ENCODE data around the gene ADCY7. TPM values are rescaled to one million over a fixed set of nuclear protein-coding genes. Genes with fewer than 3 reads are reported as not detected.

The ADCY7 gene
- total and polyA plus RNA-seq, 2 experiments from 2014 or later, result 3.9 to 4.4 TPM

DNA sequence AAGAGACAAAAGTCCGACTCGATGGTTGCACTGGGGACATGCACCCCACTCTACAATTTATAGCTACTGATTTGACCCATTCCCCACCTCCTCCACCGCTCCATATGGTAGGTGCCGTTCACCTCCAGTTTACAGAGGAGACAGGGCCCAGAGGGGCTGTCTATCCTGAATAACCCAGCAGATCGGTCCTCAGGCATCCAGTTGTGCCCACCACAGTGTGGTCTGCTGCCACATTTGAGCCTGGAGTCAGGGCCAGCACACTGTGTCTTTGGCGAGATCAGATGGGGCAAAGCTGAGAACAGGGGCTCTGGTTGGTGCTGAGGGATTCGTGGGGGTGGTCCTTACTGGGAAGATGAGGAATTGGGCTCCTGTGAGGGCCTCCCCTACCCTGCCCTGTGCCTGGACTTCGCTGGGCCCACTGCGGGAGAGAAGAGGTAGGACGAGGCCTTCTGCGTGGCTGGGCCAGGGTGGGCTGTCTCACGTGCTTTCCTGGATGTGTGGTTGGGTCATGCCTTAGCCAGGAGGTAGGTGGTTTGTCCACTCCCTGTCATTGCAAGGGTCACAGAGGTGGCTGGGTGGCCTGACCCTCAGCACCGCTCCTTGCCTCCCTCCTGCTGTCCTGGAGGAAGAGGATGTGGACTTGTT is 2.8 kb downstream of the ADCY7 start:
- H3K9me3 ChIP-seq (ENCODE audit: low read depth), result no peaks in the 10 kb centered on the region
- DNase-seq (ENCODE audit: low spot score), result no peak
- WGBS (ENCODE audit: low lambda C conversion rate, missing lambda C conversion rate), result 98% methylated on average over 13 of the region's 13 CpGs
- no peaks in the 10 kb centered on the region for H3K9me2 ChIP-seq (replicated peaks; ENCODE audit: insufficient read depth)
- no peaks in the 10 kb centered on the region for H3K36me3 ChIP-seq (replicated peaks; ENCODE audit: insufficient read depth, low read depth)
- no peak overlapping the region for H2AFZ ChIP-seq
- TF ChIP-seq, protein P1, sequence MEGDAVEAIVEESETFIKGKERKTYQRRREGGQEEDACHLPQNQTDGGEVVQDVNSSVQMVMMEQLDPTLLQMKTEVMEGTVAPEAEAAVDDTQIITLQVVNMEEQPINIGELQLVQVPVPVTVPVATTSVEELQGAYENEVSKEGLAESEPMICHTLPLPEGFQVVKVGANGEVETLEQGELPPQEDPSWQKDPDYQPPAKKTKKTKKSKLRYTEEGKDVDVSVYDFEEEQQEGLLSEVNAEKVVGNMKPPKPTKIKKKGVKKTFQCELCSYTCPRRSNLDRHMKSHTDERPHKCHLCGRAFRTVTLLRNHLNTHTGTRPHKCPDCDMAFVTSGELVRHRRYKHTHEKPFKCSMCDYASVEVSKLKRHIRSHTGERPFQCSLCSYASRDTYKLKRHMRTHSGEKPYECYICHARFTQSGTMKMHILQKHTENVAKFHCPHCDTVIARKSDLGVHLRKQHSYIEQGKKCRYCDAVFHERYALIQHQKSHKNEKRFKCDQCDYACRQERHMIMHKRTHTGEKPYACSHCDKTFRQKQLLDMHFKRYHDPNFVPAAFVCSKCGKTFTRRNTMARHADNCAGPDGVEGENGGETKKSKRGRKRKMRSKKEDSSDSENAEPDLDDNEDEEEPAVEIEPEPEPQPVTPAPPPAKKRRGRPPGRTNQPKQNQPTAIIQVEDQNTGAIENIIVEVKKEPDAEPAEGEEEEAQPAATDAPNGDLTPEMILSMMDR (IDR thresholded peaks at IDR 0.05; ENCODE audit: poor library complexity), result no peak
- TF ChIP-seq EZH2phosphoT487 (IDR thresholded peaks at IDR 0.05; ENCODE audit: low read depth, severe bottlenecking, unreplicated experiment) (no peak), EZH2 (IDR thresholded peaks at IDR 0.05; ENCODE audit: borderline replicate concordance) (no peak)
- no peaks in the 10 kb centered on the region for H3K79me2 ChIP-seq
- no peaks in the 10 kb centered on the region for H3K27me3 ChIP-seq
- H3K4me3 ChIP-seq, result no peak overlapping the region
- H3K4me1 ChIP-seq (ENCODE audit: insufficient read depth), result peaks cover 16% of the 10 kb centered on the region
- H4K20me1 ChIP-seq (ENCODE audit: insufficient read depth, poor library complexity, severe bottlenecking), result no peaks in the 10 kb centered on the region
- H3K27ac ChIP-seq, result no peak overlapping the region
- H3K4me2 ChIP-seq, result no peak overlapping the region

DNA sequence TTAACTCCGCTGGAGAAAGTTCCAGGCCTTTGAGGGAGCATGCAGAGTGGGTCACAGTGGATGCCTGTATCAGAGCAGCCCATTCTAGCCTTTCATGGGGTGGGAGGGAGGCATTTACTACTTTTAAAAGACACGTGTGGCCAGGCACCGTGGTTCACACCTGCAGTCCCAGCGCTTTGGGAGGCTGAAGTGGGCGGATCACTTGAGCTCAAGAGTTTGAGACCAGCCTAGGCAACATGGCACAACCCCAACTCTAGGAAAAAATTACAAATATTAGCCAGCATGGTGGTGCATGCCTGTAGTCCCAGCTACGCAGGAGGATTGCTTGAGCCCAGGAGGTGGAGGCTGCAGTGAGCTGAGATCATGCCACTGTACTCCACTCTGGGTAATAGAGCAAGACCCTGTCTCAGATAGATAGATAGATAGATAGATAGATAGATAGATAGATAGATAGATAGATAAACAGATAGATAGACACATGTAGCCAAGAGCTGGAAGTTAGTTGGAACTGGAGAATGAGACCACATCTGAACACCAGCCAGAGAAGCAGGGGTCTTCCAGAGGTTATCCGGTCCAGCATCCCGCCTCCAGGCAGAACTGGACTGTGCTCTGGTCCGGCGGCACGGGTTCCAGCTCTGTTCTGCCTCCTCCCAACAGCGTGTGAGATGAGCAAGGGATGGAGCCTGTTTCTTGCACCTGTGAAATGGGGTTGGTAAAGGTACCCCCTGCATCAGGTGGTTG is 3.6 kb downstream of the ADCY7 start:
- 90% methylated on average over 12 of the region's 12 CpGs for WGBS (ENCODE audit: low lambda C conversion rate, missing lambda C conversion rate)
- TF ChIP-seq, protein P1 (IDR thresholded peaks at IDR 0.05; ENCODE audit: poor library complexity), result no peak
- no peak for TF ChIP-seq EZH2 (IDR thresholded peaks at IDR 0.05; ENCODE audit: borderline replicate concordance)
- TF ChIP-seq EZH2phosphoT487 (IDR thresholded peaks at IDR 0.05; ENCODE audit: low read depth, severe bottlenecking, unreplicated experiment), result no peak
- Histone ChIP-seq H3K9me3 (ENCODE audit: low read depth) (no peaks in the 10 kb centered on the region), H3K27me3 (no peaks in the 10 kb centered on the region), H2AFZ (no peak overlapping the region), H4K20me1 (ENCODE audit: insufficient read depth, poor library complexity, severe bottlenecking) (no peaks in the 10 kb centered on the region), H3K4me2 (no peak overlapping the region), H3K79me2 (no peaks in the 10 kb centered on the region), H3K4me3 (no peak overlapping the region), H3K9me2 (replicated peaks; ENCODE audit: insufficient read depth) (no peaks in the 10 kb centered on the region), H3K36me3 (replicated peaks; ENCODE audit: insufficient read depth, low read depth) (no peaks in the 10 kb centered on the region), H3K27ac (no peak overlapping the region), H3K4me1 (ENCODE audit: insufficient read depth) (peaks cover 16% of the 10 kb centered on the region)
- no peak for DNase-seq (ENCODE audit: low spot score)

DNA sequence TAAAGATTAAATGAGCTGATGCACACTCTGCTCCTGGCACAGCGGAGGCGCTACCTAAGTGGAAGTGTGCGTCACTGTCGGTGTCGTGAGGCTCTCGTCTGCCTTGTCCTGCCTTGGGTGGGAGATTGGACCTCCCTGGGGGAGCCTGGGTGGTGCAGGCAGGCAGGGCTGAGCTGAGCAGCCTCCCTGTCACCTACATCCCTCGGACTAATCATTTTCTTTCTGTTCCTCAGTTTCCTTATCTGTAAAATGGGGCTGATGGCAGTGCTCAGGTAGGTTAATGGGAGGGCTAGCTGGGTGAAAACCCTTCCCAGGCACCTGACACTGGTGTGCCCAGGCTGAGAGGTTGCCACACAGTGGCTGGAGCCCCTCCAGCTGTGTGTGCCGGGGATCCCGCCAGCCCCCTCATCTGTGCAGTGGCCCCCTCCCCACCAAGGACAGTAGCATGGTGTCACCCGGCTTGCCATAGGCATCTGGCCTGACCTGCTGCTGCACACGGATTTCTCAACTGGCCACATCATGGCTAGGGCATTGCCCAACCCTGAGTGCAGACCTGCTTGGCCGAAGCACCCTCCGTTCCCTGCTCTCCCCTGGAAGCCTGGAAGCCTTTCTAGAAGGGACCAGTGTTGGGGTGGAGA is 4.3 kb downstream of the ADCY7 start:
- Histone ChIP-seq H3K27me3 (no peaks in the 10 kb centered on the region), H3K9me2 (replicated peaks; ENCODE audit: insufficient read depth) (no peaks in the 10 kb centered on the region), H3K79me2 (no peaks in the 10 kb centered on the region), H3K4me1 (ENCODE audit: insufficient read depth) (peaks cover 16% of the 10 kb centered on the region), H3K9me3 (ENCODE audit: low read depth) (no peaks in the 10 kb centered on the region), H4K20me1 (ENCODE audit: insufficient read depth, poor library complexity, severe bottlenecking) (no peaks in the 10 kb centered on the region), H3K36me3 (replicated peaks; ENCODE audit: insufficient read depth, low read depth) (no peaks in the 10 kb centered on the region), H2AFZ (no peak overlapping the region), H3K4me3 (no peak overlapping the region), H3K27ac (no peak overlapping the region), H3K4me2 (no peak overlapping the region)
- 92% methylated on average over 13 of the region's 13 CpGs for WGBS (ENCODE audit: low lambda C conversion rate, missing lambda C conversion rate)
- TF ChIP-seq EZH2 (IDR thresholded peaks at IDR 0.05; ENCODE audit: borderline replicate concordance), result no peak
- TF ChIP-seq, protein P1 (IDR thresholded peaks at IDR 0.05; ENCODE audit: poor library complexity), result no peak
- TF ChIP-seq EZH2phosphoT487 (IDR thresholded peaks at IDR 0.05; ENCODE audit: low read depth, severe bottlenecking, unreplicated experiment), result no peak
- no peak for DNase-seq (ENCODE audit: low spot score)
